B cell (primary cell): ENCODE measurements around the gene DLGAP3. TPM values are rescaled to one million over a fixed set of nuclear protein-coding genes. Genes with fewer than 3 reads are reported as not detected.
"Not testable (repeated sequence)": the region's sequence is repeated elsewhere in the genome, so short reads cannot be mapped to it uniquely, and the experiment has no call there.

Experiments used
- ATAC-seq: fragments of 200-7000 bp; cut with Tn5 transposase; one replicate; pipeline ENCODE4 v1.10.0; 2021; ENCODE audit warnings: low read depth, mild to moderate bottlenecking, moderate number of reproducible peaks, moderate library complexity
- CTCF ChIA-PET: fragments of 350-600 bp; sonication (Branson Sonifier 250); formaldehyde crosslinking; loops from one replicate; lab custom pipeline; 2021; ENCODE audit warnings: antibody characterized with exemption, inconsistent platforms; lab: Charles Lee
- POLR2A ChIA-PET: fragments of 350-600 bp; sonication (Branson Sonifier 250); formaldehyde crosslinking; loops from one replicate; lab custom pipeline; 2021; ENCODE audit warnings: antibody characterized with exemption; lab: Charles Lee
- DNase-seq: peaks from one replicate; pipeline ENCODE4 v3.0.0; 2013
- H2AFZ ChIP-seq: 2 replicates; pipeline ENCODE4 v1.6.1; 2012; ENCODE audit warnings: mild to moderate bottlenecking, low read depth, low read length; ENCODE audit not compliant: insufficient read depth, poor library complexity, severe bottlenecking
- H3K27ac ChIP-seq, 2 donors: 1 replicate in 1 of 2; 2 replicates in 1 of 2; pipeline ENCODE4 v1.5.1; 2012 to 2013; ENCODE audit warnings: low read length in 2 of 2, mild to moderate bottlenecking in 2 of 2, moderate library complexity in 1 of 2
- H3K27me3 ChIP-seq, 4 experiments: fragments of 200-600 bp in 1 of 4; sonication (generic) in 1 of 4; replicated peaks in 1 of 4; 1 replicate in 2 of 4; 2 replicates in 2 of 4; pipeline versions ENCODE4 v1.6.1 to v1.7.0; 2013 to 2016; ENCODE audit warnings: low read length in 3 of 4, mild to moderate bottlenecking in 2 of 4, mixed read lengths in 1 of 4, moderate library complexity in 1 of 4; ENCODE audit not compliant: insufficient read depth in 4 of 4, control insufficient read depth in 3 of 4; ENCODE audit errors: control extremely low read depth in 1 of 4
- H3K36me3 ChIP-seq, 2 experiments: replicated peaks in 1 of 2; 1 replicate in 1 of 2; 2 replicates in 1 of 2; pipeline versions ENCODE4 v1.6.1 to v1.7.1; 2013; ENCODE audit warnings: low read length in 1 of 2; ENCODE audit not compliant: insufficient read depth in 2 of 2, control insufficient read depth in 1 of 2; ENCODE audit errors: control extremely low read depth in 1 of 2, extremely low read depth in 1 of 2
- H3K4me1 ChIP-seq, 2 donors: fragments of 200-600 bp in 1 of 2; sonication (generic) in 1 of 2; 1 replicate in 1 of 2; 2 replicates in 1 of 2; pipeline versions ENCODE4 v1.5.1 to v1.6.1; 2013 to 2017; ENCODE audit warnings: low read length in 2 of 2; ENCODE audit not compliant: control insufficient read depth in 2 of 2, insufficient read depth in 2 of 2
- H3K4me2 ChIP-seq: replicated peaks from 2 replicates; pipeline ENCODE3; 2012; ENCODE audit warnings: mild to moderate bottlenecking, low read depth, low read length; ENCODE audit not compliant: poor library complexity, severe bottlenecking
- H3K4me3 ChIP-seq, 5 experiments: fragments of 200-600 bp in 1 of 5; sonication (generic) in 1 of 5; 1 replicate in 3 of 5; 2 replicates in 2 of 5; pipeline versions ENCODE4 v1.5.1 to v1.7.0; 2011 to 2016; ENCODE audit warnings: low read length in 4 of 5, mild to moderate bottlenecking in 4 of 5, low read depth in 2 of 5, control low read depth in 1 of 5, moderate library complexity in 1 of 5; ENCODE audit not compliant: insufficient read depth in 1 of 5; ENCODE audit errors: control extremely low read depth in 1 of 5, extremely low read depth in 1 of 5
- H3K79me2 ChIP-seq: fragments of 200-600 bp; sonication (generic); one replicate; pipeline ENCODE4 v1.6.0; 2016; ENCODE audit warnings: low read length; ENCODE audit not compliant: control insufficient read depth, insufficient read depth
- H3K9ac ChIP-seq: fragments of 200-600 bp; sonication (generic); 2 replicates; pipeline ENCODE4 v1.6.1; 2017; ENCODE audit warnings: mild to moderate bottlenecking, low read length, moderate library complexity
- H3K9me3 ChIP-seq, 3 donors: one replicate each; pipeline versions ENCODE4 v1.6.1 to v1.7.1; 2013; ENCODE audit warnings: low read length in 2 of 3; ENCODE audit not compliant: control insufficient read depth in 2 of 3, insufficient read depth in 1 of 3; ENCODE audit errors: control extremely low read depth in 1 of 3
- H4K20me1 ChIP-seq: 2 replicates; pipeline ENCODE4 v1.6.0; 2012; ENCODE audit warnings: mild to moderate bottlenecking, low read length; ENCODE audit not compliant: insufficient read depth, control insufficient read depth, poor library complexity, severe bottlenecking
- H3K27ac Mint-ChIP-seq: one replicate; pipeline ENCODE4 v1.8.0; 2021; ENCODE audit warnings: mixed read lengths
- H3K27me3 Mint-ChIP-seq: one replicate; pipeline ENCODE4 v1.8.0; 2021; ENCODE audit warnings: mixed read lengths
- H3K4me1 Mint-ChIP-seq: one replicate; pipeline ENCODE4 v1.8.0; 2021; ENCODE audit warnings: mixed read lengths
- H3K4me3 Mint-ChIP-seq: one replicate; pipeline ENCODE4 v1.8.0; 2021; ENCODE audit warnings: mixed read lengths
- H3K9me3 Mint-ChIP-seq: one replicate; pipeline ENCODE4 v1.8.0; 2022; ENCODE audit warnings: mixed read lengths; ENCODE audit not compliant: insufficient read depth
- EZH2 ChIP-seq: IDR thresholded peaks from 2 replicates; pipeline ENCODE4 v1.6.1; 2012; ENCODE audit warnings: borderline replicate concordance, low read depth, mild to moderate bottlenecking, moderate library complexity, low read length; ENCODE audit not compliant: insufficient read depth, poor library complexity, severe bottlenecking
- WGBS: methylation state at CpG from one replicate; pipeline ENCODE4 v1.1.5; 2013; ENCODE audit warnings: missing lambda C conversion rate; ENCODE audit not compliant: insufficient coverage; 5-methylcytosine and 5-hydroxymethylcytosine counted together
- intact Hi-C: fragments of 100-400 bp; cut with micrococcal nuclease; formaldehyde crosslinking; loops from one replicate; pipeline ENCODE4 v1.10.0; 2022
- polyA plus RNA-seq: library from polyadenylated mRNA; depleted of rRNA; stranded (reverse); fragments of >200 nt; gene quantifications from 2 replicates; pipeline ENCODE4 v1.2.3, GENCODE V29; 2012
- total RNA-seq, 2 donors: library from RNA; stranded (reverse); fragments of 120-200 nt in 1 of 2; gene quantifications; 1 replicate in 1 of 2; 2 replicates in 1 of 2; pipeline versions ENCODE4 v1.2.3 to v1.2.4, GENCODE V29; 2013 to 2022
- TF ChIP-seq, protein P1 (sequence below): fragments of 200-600 bp; IDR thresholded peaks from one replicate; pipeline ENCODE4 v1.8.0; 2022; ENCODE audit warnings: antibody characterized with exemption, mild to moderate bottlenecking

Gene DLGAP3
- total and polyA plus RNA-seq, 2 donors (not counting 1 experiment from before 2014, with no cell fraction given), result 2.3 to 2.4 TPM

- Mint-ChIP-seq H3K9me3 (no peaks in the 10 kb centered on the region), H3K27me3 (no peaks in the 10 kb centered on the region), H3K27ac (no peak overlapping the region), H3K4me3 (no peak overlapping the region), H3K4me1 (peaks cover 9% of the 10 kb centered on the region)
- no peak for TF ChIP-seq EZH2
- TF ChIP-seq, protein P1, sequence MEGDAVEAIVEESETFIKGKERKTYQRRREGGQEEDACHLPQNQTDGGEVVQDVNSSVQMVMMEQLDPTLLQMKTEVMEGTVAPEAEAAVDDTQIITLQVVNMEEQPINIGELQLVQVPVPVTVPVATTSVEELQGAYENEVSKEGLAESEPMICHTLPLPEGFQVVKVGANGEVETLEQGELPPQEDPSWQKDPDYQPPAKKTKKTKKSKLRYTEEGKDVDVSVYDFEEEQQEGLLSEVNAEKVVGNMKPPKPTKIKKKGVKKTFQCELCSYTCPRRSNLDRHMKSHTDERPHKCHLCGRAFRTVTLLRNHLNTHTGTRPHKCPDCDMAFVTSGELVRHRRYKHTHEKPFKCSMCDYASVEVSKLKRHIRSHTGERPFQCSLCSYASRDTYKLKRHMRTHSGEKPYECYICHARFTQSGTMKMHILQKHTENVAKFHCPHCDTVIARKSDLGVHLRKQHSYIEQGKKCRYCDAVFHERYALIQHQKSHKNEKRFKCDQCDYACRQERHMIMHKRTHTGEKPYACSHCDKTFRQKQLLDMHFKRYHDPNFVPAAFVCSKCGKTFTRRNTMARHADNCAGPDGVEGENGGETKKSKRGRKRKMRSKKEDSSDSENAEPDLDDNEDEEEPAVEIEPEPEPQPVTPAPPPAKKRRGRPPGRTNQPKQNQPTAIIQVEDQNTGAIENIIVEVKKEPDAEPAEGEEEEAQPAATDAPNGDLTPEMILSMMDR, result no peak
- Histone ChIP-seq H3K4me2 (no peak overlapping the region), H2AFZ (no peak overlapping the region), H3K9me3 (peaks cover 0 to 3% (median 0%) of the 10 kb centered on the region in 3 donors), H3K36me3 (no peaks in the 10 kb centered on the region), H3K27ac (no peak overlapping the region), H3K79me2 (no peaks in the 10 kb centered on the region), H3K4me3 (no peak overlapping the region), H3K9ac (no peak overlapping the region), H3K4me1 (no peaks in the 10 kb centered on the region), H3K27me3 (no peaks in the 10 kb centered on the region), H4K20me1 (no peaks in the 10 kb centered on the region)
- POLR2A ChIA-PET, result no interaction called here
- ATAC-seq (no peak), DNase-seq (no peak)
- CTCF ChIA-PET, result no interaction called here
- WGBS, result no CpG with 5 or more reads among the region's 3 CpGs
- intact Hi-C loops, result no loop called here
These were observed 107.2 kb downstream of the DLGAP3 start for GRCh38 chr1:34822202-34822601.

GRCh38 chr1:34818862-34819261 lies 110.6 kb downstream of the DLGAP3 start:
- H3K4me2 ChIP-seq, H3K4me1 ChIP-seq, H3K36me3 ChIP-seq, H3K4me3 ChIP-seq, H3K27ac Mint-ChIP-seq, POLR2A ChIA-PET, H3K27ac ChIP-seq, H4K20me1 ChIP-seq, DNase-seq, H2AFZ ChIP-seq, H3K4me1 Mint-ChIP-seq, H3K4me3 Mint-ChIP-seq, H3K27me3 Mint-ChIP-seq, intact Hi-C loops, H3K79me2 ChIP-seq, H3K9ac ChIP-seq, ATAC-seq, H3K9me3 ChIP-seq, H3K27me3 ChIP-seq, H3K9me3 Mint-ChIP-seq: not testable (repeated sequence)
- WGBS, result no CpG with 5 or more reads among the region's 2 CpGs
- CTCF ChIA-PET, result interaction anchor here (0.6 kb wide), 1 partner anchor 48 kb away, joined by 3 read pairs; no protein-coding TSS in a partner anchor
